Gastrocnemius medialis (tissue), 4 donors: ENCODE data around the gene SPSB1.

Source experiments
- POLR2A ChIP-seq, 2 donors: fragments of 450-650 bp; IDR thresholded peaks; one replicate each; pipeline ENCODE4 v1.6.1; 2017; ENCODE audit warnings: antibody characterized with exemption in 2 of 2, mild to moderate bottlenecking in 2 of 2, moderate library complexity in 2 of 2
- TF ChIP-seq, protein P1 (sequence below), 5 experiments: fragments of 450-650 bp in 3 of 5; fragments of 200-600 bp in 2 of 5; sonication (generic) in 2 of 5; IDR thresholded peaks in 4 of 5; conservative IDR thresholded peaks in 1 of 5; 1 replicate in 4 of 5; 2 replicates in 1 of 5; pipeline ENCODE4 v1.5.1; 2016 to 2019; ENCODE audit warnings: antibody characterized with exemption in 5 of 5, mild to moderate bottlenecking in 3 of 5, moderate library complexity in 3 of 5

DNA sequence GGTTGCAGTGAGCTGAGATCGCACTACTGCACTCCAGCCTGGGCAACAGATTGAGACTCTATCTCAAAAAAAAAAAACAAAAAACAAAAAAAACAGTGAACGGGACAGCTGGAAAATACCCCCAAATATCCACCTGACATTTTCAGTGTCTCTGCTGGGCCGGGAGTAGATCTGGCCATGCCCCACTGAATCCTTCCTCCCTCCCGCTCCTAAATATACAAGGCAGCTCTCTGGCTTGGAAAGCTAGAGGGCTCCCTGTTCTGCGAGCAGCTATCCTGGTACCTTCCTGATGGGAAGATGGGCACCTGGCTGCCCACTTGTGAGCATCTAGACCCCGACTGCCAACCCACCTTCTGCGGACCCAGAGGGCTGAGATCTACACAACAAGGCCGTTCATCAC lies 21.4 kb downstream of the SPSB1 start:
- TF ChIP-seq, protein P1, sequence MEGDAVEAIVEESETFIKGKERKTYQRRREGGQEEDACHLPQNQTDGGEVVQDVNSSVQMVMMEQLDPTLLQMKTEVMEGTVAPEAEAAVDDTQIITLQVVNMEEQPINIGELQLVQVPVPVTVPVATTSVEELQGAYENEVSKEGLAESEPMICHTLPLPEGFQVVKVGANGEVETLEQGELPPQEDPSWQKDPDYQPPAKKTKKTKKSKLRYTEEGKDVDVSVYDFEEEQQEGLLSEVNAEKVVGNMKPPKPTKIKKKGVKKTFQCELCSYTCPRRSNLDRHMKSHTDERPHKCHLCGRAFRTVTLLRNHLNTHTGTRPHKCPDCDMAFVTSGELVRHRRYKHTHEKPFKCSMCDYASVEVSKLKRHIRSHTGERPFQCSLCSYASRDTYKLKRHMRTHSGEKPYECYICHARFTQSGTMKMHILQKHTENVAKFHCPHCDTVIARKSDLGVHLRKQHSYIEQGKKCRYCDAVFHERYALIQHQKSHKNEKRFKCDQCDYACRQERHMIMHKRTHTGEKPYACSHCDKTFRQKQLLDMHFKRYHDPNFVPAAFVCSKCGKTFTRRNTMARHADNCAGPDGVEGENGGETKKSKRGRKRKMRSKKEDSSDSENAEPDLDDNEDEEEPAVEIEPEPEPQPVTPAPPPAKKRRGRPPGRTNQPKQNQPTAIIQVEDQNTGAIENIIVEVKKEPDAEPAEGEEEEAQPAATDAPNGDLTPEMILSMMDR (IDR thresholded peaks at IDR 0.05 in 4 of 5, conservative IDR thresholded peaks at IDR 0.05 in 1 of 5) = no peak
- no peak for TF ChIP-seq POLR2A (IDR thresholded peaks at IDR 0.05)
